ENCODE data around the gene GOT1.

Gene GOT1

DNA sequence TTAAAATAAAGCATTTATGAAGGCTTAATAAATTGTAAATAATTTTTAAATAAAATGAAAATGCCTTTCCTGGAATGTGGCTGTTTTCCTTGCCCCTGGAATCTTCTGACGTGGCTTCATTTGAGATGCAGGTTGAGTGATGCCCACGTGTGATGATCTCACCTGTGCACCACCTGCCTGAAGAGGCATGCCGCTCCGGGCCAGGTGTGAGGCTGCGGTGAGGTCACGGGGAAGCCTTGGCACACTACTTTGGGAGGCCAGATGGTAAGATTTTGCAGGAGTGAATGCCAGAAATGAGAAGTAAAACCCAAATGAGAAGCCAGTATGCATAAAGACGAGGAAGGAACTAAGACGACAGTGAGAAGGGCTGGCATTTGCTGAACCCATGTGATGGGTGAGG is 36.2 kb downstream of the GOT1 start:
- FAIRE-seq, result no peak

DNA sequence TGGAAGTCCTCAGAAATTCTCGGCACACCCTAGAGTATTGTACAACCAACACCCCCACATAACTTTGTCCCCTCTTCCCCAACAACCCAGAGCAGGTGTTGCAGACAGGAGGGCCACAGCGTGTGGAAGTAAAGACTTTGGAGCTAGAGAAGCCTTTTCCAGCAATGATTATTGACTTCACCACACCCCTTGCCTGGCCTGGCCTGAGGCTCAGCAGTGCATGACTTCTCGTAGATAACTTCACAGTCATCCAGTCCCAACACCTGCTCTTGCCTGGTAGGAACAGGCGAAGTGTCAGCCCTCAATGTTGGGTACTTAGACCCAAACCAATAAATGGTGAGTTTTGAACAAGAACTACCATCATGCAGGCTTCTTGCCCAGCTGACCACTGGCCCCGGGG is 36.7 kb downstream of the GOT1 start:
- no peak for FAIRE-seq

DNA sequence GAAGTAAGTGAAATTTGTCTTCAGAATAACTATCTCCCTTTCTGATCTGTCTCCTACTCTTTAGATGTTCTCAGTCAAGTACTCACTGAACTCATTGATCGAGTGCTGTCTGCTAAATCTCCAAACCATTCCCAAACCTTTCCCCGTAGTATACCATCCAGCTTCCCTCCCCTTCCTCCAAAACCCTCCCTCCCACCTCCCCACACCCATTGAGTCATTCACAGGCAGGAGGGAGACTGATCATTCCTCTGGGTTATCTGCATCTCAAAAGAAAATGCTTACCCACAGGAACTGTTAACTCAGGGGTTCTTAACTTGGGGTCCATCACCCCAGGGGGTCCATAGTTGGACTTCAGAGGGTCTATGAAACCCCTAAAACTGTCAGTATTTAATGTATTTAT is 37.4 kb downstream of the GOT1 start:
- FAIRE-seq, result no peak

GRCh38 chr10:99391346-99391745 is 39.1 kb downstream of the GOT1 start:
- FAIRE-seq, result no peak

DNA sequence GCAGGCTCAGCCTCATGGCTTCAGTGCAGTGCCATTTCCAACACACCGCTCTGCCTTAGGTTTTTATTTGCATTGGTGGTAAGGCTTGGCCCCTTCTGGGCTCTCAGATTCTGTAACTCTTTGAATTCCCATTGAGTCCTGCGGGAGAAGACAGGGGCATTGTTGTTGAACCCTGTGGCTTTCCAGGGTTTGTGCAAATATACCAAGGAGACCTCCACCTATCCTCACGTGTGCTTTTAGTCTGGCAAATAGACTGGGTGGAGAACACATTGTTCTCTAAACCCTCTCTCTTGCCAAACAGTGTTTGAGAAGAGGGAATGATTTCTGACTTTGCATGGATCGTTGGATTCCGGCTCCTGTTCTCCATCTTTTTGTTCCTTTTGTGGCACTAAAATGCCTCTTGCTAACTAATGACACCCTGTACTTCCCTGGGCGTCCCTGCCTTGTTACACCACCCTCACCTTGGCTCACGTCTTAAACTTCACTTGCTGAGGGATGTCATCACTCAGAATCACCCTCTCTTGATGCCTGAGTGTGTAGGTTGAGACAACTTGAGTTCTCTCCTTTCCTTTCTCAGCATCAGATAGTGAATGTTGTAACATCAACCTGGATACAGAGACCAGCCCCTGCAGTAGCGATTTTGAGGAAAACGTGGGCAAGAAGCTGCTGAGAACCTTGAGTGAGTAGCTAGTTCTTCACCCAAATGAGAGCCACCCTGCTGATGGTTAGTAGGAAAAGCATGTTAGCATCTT is 40.5 kb downstream of the GOT1 start:
- FAIRE-seq, result no peak

- FAIRE-seq, result no peak
Measured at GRCh38 chr10:99387541-99387940, 42.9 kb downstream of the GOT1 start.

GRCh38 chr10:99387071-99387470 is 43.4 kb downstream of the GOT1 start:
- no peak for FAIRE-seq

DNA sequence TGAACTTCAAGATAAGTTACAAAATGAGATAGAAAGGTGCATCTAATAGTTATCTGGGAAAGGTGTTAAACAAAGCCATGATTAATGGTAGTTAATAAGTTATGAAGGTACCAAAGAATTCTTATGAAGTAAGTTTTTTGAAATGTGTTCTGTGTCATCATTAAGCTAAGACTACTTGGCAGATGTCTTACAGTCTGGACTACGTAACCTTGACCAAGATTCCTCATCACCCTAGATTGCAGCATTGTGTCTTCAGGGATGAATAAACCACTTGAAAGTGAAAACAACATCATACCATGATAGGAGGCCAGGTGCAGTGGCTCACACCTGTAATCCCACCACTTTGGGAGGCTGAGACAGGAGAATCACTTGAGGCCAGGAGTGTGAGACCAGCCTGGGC is 48.2 kb downstream of the GOT1 start:
- no peak for FAIRE-seq

DNA sequence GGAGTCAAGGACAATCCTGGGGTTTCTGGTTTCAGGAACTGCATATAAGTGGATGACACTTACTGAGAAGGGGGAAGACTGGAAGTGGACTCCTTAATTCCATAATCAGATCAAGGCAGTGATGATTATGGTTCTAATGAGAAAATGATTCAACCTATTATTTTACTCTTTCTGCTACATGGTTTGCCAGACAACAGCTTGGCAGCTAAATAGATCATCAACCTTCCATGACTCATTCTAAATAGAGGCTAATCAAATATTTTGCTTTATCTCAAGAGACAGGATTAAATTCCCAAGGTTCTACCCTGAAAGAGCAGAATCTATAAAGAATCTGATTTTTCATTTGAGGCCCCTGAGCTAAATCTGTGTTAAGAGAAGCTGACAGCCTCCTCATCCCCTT is 55.0 kb downstream of the GOT1 start:
- no peak for FAIRE-seq

- FAIRE-seq, result no peak
Measured at GRCh38 chr10:99374972-99375371, 55.5 kb downstream of the GOT1 start.

- FAIRE-seq, result no peak
Measured at GRCh38 chr10:99374526-99374925, 55.9 kb downstream of the GOT1 start.

DNA sequence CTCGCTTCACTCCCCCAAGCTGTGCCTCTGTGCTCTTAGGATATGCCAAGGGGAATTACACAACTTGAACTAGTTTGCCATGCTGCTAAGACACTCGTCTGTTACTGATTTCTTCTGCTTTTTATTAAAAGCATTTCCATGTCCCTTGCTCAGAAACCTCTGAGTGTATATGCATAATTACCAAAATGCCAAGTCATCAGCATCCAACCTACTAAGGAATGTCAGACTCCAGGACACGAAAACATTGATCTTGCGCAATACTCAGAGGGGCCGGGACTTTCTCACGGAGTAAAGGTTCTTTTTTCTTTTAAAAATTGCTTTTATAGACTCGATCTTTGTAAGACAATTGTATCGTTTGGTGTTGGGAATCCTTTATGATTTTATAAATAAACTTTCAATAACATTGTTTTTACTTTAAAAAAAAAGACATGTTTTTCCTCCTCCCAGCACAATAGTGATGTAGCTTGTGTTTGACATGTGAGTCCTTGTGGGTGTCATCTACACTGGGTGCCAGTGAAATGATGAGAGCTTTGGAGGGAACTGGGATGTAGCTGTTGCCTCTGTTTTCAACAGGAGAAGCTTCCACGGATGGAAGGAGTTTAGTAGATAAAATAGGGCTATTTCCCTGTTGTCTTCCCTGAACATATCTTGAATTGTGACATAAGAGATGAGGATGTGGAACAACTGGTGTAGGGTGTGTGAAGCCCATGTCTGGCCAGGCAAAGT is 57.7 kb downstream of the GOT1 start:
- no peak for FAIRE-seq

GRCh38 chr10:99370993-99371392 is 59.4 kb downstream of the GOT1 start:
- FAIRE-seq, result no peak

DNA sequence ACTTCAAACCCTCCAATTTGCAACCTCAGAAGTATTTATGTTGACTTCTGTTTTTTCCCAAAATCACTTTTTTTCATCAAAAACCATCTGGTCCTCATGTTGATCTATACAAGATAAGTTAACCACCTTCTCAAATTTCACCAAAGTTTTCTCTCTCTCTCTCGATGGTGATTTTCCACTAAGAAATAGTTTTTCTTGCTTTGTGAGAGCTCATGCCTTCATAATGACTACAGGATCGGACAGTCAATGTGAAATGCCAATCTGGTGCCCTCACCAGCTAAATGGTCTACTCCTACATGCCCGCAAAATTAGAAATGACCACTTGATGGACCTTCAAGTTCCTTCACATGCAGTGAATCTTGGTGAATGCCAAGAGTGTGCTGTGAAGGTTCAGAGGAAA is 60.9 kb downstream of the GOT1 start:
- FAIRE-seq, result no peak

GRCh38 chr10:99369126-99369525 is 61.3 kb downstream of the GOT1 start:
- FAIRE-seq, result no peak

GRCh38 chr10:99368646-99369045 is 61.8 kb downstream of the GOT1 start:
- no peak for FAIRE-seq

DNA sequence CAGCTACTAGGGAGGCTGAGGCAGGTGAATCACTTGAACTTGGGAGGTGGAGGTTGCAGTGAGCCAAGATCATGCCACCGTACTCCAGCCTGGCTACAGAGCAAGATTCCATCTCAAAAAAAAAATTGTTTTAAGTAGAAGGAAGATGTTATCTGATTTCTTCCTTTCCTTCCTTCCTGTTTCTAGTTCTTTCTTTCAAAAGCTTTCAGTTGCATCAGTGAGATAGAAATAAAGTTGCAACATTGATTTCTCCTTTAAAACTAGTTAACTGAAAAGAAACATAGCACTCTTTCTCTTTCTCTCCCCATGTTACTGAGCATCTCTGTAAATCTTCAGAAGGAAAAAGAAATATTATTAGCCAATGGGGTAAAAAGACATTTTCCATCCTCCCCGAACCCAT is 63.8 kb downstream of the GOT1 start:
- FAIRE-seq, result no peak

GRCh38 chr10:99365736-99366135 is 64.7 kb downstream of the GOT1 start:
- FAIRE-seq, result no peak

DNA sequence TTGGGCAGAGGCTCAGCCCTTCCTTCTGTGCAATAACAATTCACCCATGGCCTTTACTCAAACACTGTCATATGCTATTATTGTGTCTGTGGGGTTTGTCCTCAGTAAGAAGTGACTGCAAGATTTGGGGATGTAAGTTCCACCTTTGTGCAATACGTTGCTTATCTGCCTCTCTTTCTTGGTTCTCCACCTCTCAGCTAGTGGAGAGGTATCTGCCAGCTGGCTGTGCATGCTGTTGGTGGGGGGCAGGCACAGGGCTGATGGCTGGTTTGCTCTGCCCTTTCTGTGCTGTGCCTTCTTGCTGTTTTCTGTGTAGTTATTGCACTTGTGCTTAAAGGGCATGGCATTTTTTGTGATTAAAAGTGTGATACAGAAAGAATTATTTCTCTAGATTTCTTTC is 65.1 kb downstream of the GOT1 start:
- FAIRE-seq, result no peak

DNA sequence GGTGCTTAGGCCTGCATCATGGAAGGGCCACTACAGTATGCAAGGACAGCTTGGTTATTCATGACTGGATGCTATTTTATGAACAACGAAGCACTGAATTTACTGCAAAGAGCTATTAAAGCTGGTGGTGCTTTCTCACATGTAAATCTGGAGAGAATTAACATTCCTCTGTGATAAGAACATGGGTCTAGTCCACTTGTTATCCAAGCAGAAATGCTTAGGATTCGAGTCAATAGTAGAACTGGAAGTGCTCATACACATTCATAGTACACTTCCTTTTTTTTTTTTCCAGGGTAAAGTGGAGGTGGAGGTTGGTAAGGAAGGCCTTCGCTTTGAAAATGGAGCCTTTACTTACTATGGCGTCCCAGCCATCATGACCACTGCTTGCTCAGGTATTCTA is 66.3 kb downstream of the GOT1 start:
- no peak for FAIRE-seq

GRCh38 chr10:99360934-99361333 is 69.5 kb downstream of the GOT1 start:
- no peak for FAIRE-seq

GRCh38 chr10:99358101-99358500 is 72.3 kb downstream of the GOT1 start:
- FAIRE-seq, result no peak

DNA sequence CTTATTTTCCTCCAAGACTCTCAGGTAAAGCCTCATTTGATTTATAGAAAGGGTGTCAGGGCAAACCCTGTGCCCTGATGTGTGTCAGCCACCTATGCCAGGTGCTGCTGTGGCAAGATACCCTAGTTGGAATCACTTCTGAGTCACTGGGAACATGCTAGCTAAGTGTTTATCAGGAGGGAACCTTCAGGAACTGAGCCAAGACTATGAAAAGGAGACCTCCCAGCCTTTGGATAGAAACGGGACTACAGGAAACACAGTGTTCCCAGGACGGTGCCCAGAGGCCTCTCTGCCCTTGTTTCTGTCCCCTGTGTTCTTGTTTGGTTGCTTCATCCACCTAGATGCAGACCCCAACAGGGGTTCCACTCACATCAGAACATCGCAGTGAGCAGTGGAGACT is 72.7 kb downstream of the GOT1 start:
- FAIRE-seq, result no peak

- FAIRE-seq, result no peak
Measured at GRCh38 chr10:99353182-99353581, 77.2 kb downstream of the GOT1 start.

- FAIRE-seq, result no peak
Measured at GRCh38 chr10:99347672-99348071, 82.8 kb downstream of the GOT1 start.
